NCI-H2227 (cell line): ENCODE measurements around the gene TUBGCP3.

Experiments used
- DNase-seq: peaks from one replicate; lab custom pipeline; 2025; ENCODE audit not compliant: unreplicated experiment; lab: John Stamatoyannopoulos, UW

Gene TUBGCP3

GRCh38 chr13:112444416-112445399, 143.2 kb downstream of the TUBGCP3 start:
- no peak for DNase-seq

- peak; percentile 77 for DNase-seq
Measured at GRCh38 chr13:112443995-112444311, 144.0 kb downstream of the TUBGCP3 start.

DNA sequence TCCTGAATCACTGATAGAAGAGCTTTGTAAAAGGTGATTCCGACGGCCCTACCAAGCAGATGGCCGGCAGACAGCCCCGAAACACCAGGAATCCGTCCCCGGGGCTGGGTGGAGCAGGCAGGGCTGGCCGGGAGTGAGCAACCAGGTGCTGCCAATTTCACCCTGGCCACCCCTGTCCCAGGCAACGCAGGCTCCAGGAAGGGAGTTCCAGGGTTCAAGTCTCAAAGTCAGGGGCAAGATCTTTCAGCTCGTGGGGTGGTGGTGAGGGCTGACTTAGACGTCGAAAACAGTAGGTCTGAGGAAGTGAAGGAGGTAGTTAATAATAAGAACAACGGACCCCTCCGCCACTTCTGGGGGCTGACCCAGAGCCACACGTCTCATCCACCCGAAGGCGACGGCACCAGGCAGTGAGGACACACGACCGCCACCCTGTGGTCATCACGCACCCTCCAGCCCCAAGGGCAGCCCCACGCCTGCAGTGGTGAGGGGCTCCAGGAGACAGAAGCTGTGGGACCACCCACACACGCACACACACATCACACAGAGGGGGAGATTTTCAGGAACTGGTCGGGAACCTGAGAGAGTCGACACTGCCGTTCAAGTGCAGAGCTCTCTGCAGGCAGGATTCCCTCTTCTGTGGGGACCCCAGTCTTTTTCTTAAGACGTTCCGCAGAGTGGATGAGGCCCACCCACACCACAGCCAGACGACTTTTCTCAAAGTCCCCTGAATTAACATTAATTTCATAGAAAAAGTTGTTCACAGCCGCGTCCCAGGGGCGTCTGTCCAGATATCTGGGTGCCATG, 144.6 kb downstream of the TUBGCP3 start:
- no peak for DNase-seq

- DNase-seq = no peak
Measured at GRCh38 chr13:112442483-112443090, 145.4 kb downstream of the TUBGCP3 start.

DNA sequence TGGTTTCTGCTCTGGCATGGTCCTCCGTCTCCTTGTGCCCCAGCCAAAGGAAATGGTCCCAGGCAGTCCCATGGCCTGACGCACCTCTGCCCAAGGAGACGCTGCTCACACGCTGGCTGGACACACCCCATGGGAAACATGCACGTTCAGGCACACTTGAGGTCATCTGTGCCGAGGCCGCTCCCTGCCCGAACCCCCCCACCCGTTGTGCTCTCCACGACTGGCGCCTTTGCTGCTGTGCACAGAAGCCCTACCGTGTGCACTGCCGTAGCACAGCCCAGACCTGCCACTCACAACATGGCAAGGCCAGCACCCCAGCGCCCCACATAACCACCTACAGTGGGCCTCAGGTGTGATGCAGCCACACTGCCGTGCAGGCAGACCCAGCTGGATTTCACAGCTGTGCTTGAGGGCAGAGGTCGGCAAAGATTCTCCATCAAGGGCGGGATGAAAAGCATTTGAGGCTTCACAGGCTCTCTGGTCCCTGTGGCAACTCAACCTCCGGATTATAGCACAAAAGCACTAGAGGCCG, 146.1 kb downstream of the TUBGCP3 start:
- no peak for DNase-seq

- no peak for DNase-seq
Measured at GRCh38 chr13:112441226-112441625, 146.7 kb downstream of the TUBGCP3 start.

DNA sequence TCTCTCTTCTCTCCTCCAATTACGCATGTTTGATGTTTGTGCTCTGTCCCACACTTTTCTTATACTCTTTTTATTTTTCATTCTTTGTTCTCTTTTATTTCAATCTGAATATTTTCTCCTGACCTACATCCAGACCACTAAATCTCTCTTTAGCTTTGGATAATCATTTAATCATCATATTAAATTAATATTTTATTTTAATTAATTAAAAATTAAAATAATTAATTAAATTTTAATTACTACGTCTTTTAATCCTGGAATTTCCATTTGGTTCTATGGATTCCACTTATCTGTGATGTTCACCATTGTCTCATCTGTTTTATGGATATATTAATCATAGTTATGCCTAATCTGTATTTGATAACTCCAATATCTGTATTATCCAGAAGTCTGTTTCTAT, 149.4 kb downstream of the TUBGCP3 start:
- DNase-seq = no peak

- DNase-seq = no peak
Measured at GRCh38 chr13:112438094-112438493, 149.9 kb downstream of the TUBGCP3 start.

GRCh38 chr13:112435973-112436372, 152.0 kb downstream of the TUBGCP3 start:
- no peak for DNase-seq
